GM12878 (cell line): Measurements from ENCODE around the gene STX16.

Source experiments
- CHD4 ChIP-seq: fragments of 200-600 bp; sonication (generic); IDR thresholded peaks from 2 replicates; pipeline ENCODE4 v1.6.1; 2016; ENCODE audit warnings: mild to moderate bottlenecking
- CREM ChIP-seq: IDR thresholded peaks from 2 replicates; pipeline ENCODE4 v1.6.1; 2014; ENCODE audit warnings: antibody characterized with exemption, low read depth
- EED ChIP-seq: sonication (generic); IDR thresholded peaks from 2 replicates; pipeline ENCODE4 v1.6.1; 2016; ENCODE audit warnings: antibody characterized with exemption, low read depth
- FOS ChIP-seq: IDR thresholded peaks from 3 replicates; pipeline ENCODE4 v1.6.1; 2011; ENCODE audit warnings: borderline replicate concordance; ENCODE audit not compliant: insufficient read length; ENCODE audit errors: extremely low read depth
- HDGF ChIP-seq: fragments of 450-650 bp; IDR thresholded peaks from 2 replicates; pipeline ENCODE4 v1.6.1; 2016; ENCODE audit warnings: antibody characterized with exemption
- TF ChIP-seq, protein P1 (sequence below): IDR thresholded peaks from 2 replicates; pipeline ENCODE4 v1.6.1; 2012; ENCODE audit warnings: mild to moderate bottlenecking, low read depth, low read length

DNA sequence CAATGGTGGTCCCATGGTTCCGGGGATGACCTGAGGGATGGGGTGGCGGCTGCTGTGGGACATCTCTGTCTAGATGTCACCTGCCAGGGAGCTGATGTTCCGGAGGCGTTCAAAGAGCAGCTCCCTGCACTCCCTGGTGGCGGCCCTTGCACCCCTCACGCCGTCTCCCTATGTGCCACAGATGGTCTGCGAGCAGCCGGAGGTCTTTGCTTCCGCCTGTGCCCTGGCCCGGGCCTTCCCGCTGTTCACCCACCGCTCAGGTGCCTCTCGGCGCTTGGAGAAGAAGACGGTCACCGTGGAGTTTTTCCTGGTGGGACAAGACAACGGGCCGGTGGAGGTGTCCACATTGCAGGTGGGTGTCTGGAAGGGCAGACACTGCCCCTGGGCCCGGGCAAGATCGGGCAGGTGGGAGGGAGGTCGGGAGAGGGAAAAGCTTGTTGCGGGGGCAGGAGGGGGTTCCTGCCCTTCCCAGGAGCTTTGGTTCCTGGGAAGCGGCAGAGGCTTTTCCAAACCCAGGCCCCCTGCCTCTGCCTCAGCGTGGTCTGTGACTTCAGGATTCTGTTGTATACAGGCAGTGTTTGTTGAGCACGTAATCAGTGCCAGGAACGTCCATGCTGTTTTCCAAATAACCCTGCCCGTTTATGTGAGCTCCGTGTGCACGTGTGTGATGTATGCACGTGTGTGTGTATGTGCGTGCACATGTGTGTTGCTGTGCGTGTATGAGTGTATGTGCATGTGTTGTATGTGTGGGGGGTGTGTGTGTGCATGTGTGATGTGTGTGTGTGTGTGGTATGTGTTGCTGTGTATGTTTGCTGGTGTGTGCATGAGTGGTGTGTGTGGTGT, 43.4 kb downstream of the STX16 start:
- TF ChIP-seq, protein P1, sequence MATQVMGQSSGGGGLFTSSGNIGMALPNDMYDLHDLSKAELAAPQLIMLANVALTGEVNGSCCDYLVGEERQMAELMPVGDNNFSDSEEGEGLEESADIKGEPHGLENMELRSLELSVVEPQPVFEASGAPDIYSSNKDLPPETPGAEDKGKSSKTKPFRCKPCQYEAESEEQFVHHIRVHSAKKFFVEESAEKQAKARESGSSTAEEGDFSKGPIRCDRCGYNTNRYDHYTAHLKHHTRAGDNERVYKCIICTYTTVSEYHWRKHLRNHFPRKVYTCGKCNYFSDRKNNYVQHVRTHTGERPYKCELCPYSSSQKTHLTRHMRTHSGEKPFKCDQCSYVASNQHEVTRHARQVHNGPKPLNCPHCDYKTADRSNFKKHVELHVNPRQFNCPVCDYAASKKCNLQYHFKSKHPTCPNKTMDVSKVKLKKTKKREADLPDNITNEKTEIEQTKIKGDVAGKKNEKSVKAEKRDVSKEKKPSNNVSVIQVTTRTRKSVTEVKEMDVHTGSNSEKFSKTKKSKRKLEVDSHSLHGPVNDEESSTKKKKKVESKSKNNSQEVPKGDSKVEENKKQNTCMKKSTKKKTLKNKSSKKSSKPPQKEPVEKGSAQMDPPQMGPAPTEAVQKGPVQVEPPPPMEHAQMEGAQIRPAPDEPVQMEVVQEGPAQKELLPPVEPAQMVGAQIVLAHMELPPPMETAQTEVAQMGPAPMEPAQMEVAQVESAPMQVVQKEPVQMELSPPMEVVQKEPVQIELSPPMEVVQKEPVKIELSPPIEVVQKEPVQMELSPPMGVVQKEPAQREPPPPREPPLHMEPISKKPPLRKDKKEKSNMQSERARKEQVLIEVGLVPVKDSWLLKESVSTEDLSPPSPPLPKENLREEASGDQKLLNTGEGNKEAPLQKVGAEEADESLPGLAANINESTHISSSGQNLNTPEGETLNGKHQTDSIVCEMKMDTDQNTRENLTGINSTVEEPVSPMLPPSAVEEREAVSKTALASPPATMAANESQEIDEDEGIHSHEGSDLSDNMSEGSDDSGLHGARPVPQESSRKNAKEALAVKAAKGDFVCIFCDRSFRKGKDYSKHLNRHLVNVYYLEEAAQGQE = no peak
- no peak for TF ChIP-seq EED
- no peak for TF ChIP-seq CREM
- no peak for TF ChIP-seq FOS
- TF ChIP-seq HDGF = no peak
- no peak for TF ChIP-seq CHD4
